ENCODE measurements around the gene MPST.

The MPST gene

DNA sequence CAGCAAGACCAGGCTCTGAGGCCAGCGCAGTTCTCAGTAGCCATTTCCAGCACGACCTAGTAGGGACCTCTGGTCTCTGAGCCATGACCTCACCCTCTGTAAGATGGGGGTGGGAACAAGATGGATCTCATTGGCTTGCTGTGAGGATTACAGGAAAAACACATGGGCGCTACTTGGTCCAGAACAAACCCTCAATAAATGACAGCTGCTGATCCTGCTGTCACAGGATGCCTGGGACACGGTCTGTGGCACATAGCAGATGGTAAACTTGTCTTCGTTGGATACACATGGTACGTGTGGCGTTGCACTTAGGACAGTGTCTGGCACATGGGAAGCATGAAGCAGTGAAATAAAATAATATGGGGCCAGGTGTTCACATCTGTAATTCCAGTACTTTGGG lies 27.5 kb downstream of the MPST start:
- no peak for DNase-seq

DNA sequence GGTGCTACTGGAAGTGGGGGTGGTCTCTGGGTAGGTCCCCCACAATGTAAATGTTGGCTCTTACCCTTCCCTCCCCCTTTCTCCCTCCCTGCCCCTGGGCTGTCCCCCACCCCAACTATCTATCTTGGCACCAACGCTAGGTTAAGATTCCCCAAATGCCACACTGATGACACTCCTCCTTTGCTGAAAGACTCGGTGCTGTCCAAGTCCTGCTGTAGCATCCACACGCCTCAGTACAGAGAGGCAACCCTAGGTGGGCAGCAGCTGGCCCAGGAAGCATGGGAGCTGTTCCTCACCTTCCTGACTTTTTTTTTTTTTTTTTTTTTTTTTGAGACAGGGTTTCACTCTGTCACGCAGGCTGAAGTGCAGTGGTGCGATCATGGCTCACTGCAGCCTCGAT lies 28.6 kb downstream of the MPST start:
- no peak for DNase-seq

DNA sequence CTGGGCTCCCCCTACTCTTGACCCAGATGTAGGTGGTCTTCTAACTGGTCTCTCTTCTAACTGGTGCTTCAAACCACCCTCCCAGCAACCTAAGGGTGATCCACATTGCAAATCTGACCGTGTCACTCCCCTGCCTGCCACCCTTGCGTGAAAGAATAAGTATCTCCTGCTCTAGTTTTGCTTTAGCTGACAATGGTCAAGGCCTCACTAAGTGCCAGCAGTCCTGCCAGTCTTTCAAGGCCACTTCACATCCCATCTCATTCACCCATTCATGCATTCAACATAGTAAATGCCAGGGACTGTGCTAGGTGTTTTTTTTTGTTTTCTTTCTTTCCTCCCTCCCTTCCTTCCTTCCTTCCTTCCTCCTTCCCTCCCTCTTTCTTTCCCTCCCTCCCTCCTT lies 29.7 kb downstream of the MPST start:
- DNase-seq, result no peak

DNA sequence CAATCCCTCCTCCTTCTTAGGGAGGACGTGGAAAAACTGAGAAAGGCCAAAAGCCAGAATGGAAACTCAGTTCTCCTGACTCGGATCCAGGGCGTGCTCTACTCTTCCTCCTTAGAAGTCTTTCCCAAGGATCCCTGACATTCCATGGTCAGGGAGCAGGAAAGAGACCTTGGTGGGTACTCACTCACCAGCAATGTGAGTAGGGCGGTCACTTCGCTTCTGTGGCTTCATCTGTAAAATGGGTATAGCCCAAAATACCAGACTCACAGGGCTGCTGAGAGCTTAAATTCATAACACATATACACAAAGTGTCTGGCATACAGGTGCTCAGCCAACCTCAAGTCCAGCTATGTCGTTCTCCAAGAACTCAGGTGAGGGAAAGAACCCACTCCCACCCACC lies 31.4 kb downstream of the MPST start:
- no peak for DNase-seq

DNA sequence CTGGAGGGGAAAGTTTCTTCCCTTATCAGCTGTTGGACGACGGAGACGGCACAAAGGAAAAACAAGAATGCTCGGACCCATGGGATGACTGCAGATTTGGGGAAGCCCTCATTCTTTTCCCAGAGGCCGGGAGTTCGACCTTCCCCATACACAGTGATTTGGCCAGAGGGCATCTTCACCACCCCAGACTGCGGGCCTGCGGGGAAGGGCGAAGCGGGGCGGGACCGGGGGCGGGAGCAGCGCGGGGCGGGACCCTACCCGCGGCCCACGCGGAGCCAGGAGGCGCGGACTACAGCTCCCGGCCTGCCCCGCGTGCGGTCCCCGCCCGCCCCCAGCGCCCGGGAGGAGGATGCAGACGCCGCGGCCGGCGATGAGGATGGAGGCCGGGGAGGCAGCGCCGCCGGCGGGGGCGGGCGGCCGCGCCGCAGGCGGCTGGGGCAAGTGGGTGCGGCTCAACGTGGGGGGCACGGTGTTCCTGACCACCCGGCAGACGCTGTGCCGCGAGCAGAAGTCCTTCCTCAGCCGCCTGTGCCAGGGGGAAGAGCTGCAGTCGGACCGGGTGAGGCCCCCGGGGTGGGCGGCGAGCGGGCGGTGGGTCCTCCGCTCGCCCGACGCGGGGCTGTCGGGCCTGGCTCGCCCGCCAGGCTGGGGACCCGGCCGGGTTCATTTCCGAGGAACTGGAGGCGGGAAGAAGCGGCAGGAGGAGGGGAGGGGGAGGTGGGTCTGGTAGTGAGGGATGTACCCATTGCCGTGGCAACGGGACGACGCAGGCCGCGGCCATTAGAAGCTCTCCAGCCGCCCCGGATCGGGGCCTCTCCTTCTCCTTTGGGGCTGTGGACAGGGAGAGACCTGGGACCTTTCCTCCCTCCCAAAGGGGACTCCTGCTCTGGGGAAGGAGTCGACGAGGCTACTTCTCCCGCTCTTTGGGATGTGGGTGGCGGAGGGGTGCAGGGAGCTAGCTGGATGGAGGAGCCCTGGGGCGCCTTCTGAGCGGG lies 32.1 kb downstream of the MPST start, which contains the start of gene KCTD17:
Gene KCTD17, plus strand, starts transcription at position 352 of the 995 bp plus-strand sequence. Its CDS starts 19 bp downstream, at position 371.
- DNase-seq, result peak; percentile 57

DNA sequence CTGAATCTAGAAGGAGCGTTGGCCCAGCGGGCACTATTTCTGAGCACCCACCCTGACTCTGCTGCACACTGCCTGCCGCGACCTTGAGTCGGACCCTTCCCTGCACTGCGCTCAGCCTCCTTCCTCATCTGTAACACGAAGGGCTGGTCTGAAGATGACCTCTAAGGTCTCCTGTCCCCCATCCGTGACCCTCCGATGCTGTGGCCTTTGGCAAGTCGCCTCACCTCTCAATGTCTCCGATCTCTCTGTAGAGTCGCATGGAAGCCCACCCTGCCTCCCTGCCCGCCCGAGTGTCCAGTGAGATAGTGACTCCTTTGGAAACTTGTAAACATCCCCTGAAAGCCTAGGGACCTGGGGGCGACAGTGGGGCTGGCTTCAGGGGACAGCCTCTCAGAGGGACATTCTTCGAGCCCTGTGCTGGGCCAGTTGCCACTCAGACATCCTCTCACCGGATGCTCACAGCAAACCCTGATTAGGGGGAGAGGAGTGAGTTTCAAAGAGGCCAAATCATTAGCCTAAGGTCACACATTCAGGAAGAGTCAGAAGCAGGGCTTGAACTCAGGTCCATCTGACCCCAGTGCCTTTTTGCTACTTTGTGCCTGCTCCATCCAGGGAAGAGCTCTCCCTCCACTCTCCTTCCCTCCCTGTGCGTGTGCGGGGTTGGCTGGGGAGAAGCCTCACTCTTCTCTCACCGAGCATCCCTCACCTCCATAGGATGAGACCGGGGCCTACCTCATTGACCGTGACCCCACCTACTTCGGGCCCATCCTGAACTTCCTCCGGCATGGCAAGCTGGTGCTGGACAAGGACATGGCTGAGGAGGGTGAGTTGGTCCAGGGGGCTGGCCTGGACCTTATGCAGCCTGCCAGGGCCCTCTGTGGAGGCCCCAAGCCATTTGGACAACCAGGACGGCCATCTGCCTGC lies 33.1 kb downstream of the MPST start:
- DNase-seq, result no peak

DNA sequence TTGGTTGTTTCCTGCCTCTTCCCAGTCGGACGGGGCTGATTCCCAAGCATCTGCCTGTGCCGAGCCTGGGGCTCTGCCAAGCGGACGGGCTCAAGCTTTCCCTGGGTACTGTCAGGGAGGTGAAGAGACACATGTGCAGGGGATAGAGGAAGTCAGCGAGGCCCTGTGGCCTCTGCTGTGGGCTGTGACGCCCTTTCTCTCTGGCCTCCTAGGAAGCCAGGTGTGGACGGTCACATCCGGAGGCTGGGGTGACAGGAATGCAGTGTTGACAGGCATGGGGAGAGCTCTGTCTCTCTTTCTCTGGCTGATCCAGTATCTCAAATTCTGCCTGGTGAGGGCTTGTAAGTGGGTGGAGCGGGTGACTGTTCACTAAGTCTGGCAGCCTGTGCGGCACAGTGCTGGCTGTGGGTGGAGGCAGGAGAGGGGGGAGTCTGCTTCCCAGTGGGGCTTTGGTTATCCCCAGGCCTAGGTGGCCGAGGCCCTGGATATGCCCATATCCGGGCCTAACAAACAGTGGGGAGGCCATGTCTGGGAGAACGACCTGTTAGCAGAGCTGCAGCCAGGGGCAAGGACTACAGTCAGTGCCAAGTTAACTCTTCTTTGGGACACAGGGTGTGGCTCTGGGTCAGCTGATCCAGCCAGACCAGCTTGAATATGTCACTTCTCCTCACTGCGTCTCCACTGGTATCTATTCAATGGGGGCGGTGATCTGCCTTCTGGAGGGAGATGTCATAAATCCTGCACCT lies 33.9 kb downstream of the MPST start:
- DNase-seq, result no peak

DNA sequence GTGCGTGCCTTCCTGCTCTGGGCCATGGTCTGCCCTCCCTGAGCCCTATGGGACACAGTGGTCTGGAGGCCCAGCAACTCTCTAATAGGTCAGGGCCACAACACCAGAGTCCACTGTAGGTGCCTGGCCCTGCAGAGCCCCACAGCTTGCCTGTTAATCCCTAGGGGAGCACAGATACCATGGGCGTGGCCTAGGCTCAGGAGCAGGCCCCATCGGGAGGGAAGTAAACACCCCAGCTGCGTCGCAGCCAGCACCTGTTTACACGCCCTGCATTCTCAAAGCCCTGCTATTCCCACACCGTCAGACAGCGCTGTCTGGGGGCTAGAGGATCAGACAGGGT lies 34.5 kb downstream of the MPST start:
- peak; percentile 56 for DNase-seq

DNA sequence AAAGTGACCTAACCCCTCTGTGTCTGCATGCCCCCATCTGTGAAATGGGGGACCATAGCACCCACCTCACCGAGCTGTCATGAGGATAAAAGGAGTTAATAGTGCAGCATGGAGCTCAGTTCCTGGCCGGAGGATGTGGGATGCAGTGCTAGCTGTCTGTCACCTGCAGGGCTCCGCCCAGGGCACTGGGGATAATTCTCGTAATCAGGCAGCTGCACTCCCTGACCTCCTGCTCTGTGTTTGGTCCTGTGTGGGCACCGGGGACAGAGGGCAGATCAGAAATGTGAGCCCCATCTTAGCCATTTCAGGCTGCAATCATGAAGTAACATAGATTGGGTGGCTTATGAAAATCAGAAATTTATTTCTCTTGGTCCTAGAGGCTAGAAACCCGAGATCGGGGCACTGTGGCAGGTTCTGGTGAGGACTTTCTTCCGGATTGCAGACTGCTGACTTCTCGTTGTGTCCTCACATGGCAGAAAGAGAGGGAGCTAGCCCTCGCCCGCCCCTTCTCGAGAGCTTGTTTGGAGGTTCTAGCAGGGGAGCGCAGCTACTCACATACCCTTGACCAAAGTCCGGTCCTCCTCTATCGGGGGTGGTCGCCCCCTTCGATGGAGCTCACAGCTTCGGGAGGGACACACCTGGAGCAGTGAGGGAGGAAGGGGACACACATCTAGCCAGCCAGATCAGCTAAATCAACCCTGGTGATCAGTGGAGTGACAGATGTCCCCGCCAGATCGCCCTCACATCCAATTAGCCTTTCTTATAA lies 35.2 kb downstream of the MPST start:
- no peak for DNase-seq

DNA sequence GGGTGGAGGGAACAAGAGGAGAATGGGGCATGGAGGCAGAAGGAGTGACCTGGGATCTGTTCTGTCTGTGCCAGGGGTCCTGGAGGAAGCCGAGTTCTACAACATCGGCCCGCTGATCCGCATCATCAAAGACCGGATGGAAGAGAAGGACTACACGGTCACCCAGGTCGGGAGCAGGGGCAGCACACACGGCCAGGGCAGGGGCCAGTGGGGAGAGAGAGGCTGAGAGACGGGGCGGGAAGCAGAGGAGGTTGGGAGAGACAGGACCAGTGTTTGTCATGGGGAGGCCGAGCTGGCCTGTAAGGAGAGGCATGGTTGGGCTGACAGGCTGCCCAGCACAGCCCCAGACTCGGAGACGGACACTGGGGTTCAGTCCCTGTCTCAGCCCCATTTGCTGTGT lies 36.7 kb downstream of the MPST start:
- no peak for DNase-seq

DNA sequence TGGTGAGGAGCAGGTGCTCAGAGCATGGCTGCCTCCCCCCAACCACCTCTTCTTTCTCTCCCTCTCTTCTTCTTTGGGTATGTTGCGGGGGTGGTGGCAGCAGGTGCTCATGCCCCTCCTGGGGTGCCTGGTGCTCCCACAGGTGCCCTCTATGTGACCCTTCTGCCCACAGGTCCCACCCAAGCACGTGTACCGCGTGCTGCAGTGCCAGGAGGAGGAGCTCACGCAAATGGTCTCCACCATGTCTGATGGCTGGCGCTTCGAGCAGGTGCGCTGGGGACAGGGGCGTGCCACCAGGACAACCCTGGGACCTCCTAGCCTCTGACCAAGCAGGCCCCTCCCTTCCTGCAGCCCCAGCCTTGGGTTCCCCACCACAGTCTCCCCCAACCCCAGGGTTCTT lies 37.7 kb downstream of the MPST start:
- DNase-seq, result no peak

DNA sequence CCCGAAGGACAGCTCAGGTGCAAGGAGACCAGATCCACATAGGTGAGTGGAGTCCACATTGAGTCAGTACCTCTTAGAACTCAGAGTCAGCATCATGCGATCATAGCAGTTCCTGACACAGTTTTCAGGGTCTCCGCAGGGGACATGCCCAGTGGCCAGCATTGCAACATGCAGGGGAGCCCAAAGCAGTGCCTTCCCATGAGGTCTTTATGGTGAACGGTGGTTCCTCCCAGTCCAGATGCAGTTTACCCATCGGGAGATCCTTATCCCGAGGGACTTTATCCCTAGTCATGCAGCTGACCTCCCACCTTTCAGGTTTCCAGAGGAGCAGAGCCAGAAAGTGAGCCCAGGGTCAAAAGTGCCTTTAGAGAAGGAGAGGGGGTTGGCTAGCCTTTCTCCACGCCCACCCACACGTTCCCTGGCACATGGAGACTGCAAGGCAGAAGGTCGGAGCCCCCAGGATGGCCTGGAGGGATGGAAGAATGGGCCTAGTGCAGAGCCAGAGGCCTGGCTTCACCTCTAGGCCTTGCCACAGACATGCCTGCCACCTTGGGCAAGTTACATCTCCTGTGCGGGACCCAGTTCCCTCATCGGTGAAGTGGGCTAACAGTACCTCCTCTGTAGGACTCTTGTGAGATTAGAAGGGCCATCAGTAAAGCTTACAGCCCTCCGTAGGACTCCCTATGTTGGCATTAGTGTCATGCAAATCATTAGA lies 38.4 kb downstream of the MPST start:
- DNase-seq, result no peak

DNA sequence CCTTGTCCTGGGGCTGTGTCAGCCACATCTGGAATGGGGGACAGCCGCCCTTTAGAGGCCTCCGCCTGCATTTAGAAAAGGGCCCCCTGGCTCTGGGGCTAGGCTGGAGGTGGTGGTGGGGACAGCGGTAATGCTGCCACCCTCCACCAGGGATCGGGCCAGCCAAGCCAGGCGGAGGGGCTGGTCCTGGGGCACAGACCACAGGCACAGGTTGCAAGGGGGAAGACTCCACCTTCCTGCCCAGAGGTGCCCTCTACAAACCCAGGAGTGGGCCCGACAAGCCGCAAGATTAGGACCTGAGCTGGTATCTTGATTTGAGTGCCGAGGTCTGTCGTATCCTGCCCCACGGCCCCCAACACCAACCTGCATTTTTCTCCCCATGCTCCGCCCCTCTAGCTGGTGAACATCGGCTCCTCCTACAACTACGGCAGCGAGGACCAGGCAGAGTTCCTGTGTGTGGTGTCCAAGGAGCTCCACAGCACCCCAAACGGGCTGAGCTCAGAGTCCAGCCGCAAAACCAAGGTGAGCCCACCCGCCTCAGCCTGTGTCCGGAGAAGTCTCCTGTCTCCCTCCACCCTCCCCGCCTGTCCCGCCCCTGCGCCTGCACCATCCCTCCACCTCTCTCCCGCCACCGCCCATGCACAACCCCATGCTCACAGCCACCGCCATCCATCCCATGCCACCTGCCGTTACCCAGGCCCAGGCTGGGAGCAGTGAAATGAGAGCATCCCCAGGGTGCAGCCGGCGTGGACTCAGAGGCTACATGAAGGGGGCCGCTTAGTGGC lies 39.6 kb downstream of the MPST start:
- DNase-seq, result no peak

DNA sequence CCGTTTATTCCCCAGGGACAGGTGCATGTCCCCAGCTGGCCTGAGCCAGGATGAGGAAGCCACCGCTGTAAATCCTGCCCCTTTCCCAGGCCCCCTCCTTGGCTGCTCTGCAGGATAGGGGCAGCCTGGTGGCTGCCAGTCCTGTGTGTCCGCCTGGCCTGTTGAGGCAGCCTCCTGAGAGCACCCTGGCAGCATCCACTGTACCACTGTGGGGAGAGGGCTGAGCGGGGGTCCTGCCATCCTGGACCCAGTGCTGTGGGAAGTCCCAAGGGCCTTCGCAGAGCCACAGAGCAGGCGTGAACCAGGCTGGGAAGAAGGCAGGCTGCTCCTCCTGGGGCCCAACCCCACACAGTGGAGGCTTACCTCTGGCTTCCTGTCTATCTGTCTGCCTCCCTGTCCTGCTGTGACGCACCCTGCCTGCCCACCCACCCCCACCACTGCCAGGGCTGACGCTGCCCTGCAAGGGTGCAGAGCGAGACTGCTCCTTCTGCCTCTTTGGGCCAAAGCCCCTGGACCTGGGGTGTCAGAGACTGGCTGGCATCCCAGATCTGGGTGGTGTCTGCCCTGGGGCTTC lies 40.4 kb downstream of the MPST start:
- DNase-seq, result no peak

DNA sequence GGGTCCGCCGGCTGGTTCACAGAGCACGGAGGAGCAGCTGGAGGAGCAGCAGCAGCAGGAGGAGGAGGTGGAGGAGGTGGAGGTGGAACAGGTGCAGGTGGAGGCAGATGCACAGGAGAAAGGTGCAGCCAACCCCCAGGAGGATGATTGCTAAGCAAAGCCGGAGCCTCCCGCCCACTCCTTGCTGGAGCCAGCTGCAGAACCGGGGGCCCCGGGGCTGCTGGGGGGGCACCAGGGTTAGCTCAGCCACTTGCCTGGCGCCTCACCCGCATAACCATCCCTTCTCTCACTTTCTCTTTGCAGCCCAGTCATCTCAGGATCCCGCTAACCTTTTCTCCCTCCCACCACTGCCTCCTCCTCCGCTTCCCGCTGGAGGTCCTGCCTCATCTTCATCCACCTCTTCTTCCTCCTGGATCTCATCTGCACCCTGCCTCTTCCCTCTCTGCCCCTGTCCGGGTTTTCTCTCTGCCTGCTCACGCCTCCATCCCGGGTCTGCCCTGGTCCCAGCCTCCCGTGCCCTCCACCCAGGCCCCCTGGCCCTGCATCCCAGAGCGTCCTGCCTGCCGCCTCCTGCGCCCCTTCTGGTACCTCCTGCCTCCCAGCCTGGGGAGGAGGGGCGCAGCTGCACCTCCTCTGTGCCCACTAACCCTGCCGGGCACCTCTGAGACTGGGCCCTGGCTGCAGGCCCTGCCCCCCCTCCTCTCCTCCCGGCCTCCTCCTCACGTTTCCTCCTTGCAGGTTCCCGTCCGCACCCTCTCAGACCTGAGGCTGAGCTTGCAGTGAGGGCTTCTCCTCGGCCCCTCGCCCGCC lies 41.5 kb downstream of the MPST start:
- DNase-seq, result peak; percentile 71

DNA sequence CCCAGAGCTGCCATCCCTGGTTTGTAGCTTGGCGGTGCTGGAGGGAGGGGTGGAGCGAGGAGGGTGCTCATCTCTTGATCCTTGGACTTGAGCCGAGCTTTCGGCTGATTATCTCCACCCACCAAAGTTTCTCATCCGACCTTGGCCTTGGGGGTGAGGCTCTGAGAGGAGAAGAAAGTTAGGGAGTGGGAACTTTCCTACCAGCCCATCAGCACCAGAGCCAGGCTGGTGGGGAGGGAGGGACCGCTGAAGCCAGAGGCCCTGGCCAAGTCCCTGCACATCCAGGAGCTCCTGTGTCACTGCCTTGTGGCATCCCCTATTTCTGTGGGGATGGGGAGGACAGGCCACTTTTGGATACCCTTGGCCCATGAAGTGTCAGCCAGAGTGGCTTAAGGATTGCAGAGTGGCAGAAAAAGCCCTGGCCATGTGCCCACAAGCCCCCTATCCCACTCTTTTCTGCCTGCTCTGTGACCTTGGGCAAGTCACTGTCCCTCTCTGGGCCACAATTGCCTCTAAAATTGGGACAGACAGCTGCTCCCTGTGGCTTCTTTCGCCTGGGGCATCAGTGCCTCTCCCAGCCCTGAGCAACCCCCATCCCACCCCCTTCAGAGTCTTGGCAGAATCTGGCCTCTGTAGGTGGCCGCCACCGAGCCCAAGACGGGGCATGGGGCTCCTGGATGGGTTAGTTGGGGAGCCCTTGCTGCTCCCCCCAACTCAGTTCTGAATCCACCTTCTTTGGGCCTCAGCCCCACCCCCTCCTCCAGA lies 42.3 kb downstream of the MPST start:
- DNase-seq, result no peak

DNA sequence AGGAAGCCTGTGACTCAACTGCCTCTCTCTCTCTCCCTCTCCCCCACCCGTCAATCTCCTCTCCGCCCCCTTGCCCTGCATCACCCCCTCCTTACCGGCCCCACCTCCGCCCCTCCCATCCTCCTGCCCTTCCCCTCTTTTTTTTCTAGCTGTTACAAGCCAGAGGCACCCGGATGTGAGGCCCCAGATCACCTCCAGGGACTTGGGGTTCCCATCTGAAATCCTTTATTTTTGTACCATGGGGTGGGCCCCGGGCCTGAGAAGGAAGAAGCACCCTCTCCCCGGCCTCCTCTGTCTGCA lies 42.8 kb downstream of the MPST start:
- no peak for DNase-seq

DNA sequence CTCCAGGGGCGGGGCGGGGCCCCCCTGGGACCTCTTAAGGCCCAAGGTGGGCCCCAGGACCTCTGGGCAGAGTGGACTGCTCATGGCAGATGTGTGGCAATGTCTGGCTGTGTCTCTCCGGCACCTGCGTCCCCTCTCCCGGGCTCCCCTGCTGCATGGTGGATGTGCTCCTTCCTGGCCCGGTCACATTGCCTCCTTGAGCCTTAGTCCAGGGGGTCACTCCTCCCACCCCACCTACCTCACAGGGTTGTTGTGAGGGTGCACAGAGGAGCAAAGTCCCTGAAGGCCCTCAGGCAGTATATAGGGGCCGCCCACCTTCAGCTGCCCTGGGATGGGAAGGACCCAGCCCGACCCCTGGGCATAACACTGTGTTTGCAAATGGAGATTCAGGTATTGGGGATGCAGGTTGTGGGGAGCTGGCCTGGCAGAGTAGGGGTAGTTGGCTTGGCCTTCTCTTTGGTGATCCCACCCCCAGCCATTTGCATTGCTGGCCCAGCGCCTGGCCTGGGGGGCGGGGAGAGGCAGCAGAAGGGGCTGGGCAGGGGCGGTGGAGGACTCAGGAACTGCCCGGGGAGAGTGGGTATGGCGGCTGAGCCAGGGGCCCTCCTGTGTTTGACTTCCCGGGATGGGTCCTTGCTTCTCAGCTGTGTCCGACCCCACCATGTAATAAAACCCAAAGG lies 43.3 kb downstream of the MPST start:
- DNase-seq, result no peak
